ENCODE data around the gene MZF1. TPM values are rescaled to one million over a fixed set of nuclear protein-coding genes. Genes with fewer than 3 reads are reported as not detected.

MZF1 gene
- total and polyA plus RNA-seq, 10 of the 15 experiments (the other 5 are each of a cell fraction or from before 2014, with no cell fraction given), result 0.38 to 14.7 (median 7.2) TPM

- TF ChIP-seq ZBTB4 (CRISPR knock-in tag; IDR thresholded peaks at IDR 0.05), result 0 out of 2 replicates have a peak, but pooled peaks have one; percentile 47
- TF ChIP-seq NFXL1 (IDR thresholded peaks at IDR 0.05; ENCODE audit: borderline replicate concordance), result no peak
- peak; percentile 53; the same call in 1 of the 2 replicates for TF ChIP-seq HCFC1 (IDR thresholded peaks at IDR 0.05; ENCODE audit: low read length)
- TF ChIP-seq NFYB (IDR thresholded peaks at IDR 0.05; ENCODE audit: insufficient read depth, low read depth, low read length), result peak; percentile 91
- TF ChIP-seq NFIC (IDR thresholded peaks at IDR 0.05; ENCODE audit: low read depth, low read length), result no peak
- no peak for TF ChIP-seq TCF7 (IDR thresholded peaks at IDR 0.05; ENCODE audit: borderline replicate concordance)
- TF ChIP-seq GATAD2B (conservative IDR thresholded peaks at IDR 0.05; ENCODE audit: low read depth), result peak; percentile 69; the same call in 1 of the 2 replicates
- peak; percentile 91 for TF ChIP-seq LARP7 (IDR thresholded peaks at IDR 0.05)
Measured at GRCh38 chr19:58559275-58560006, 13.7 kb downstream of the MZF1 start (continued).
